BLaER1 (cell line): ENCODE measurements around the gene CPNE1.
A peak's percentile ranks its signal among the peaks of the same experiment; 100 is the strongest.

ENCODE experiments used
- H3K27ac ChIP-seq: shearing (Covaris generic); formaldehyde crosslinking; 2 replicates; pipeline ENCODE4 v1.8.1; 2022
- H3K27me3 ChIP-seq: shearing (Covaris generic); formaldehyde crosslinking; 2 replicates; pipeline ENCODE4 v1.8.1; 2022
- H3K36me3 ChIP-seq: shearing (Covaris generic); formaldehyde crosslinking; 2 replicates; pipeline ENCODE4 v1.8.1; 2022
- H3K4me1 ChIP-seq: shearing (Covaris generic); formaldehyde crosslinking; 2 replicates; pipeline ENCODE4 v1.8.1; 2022
- H3K4me2 ChIP-seq: shearing (Covaris generic); formaldehyde crosslinking; 2 replicates; pipeline ENCODE4 v1.8.1; 2022
- H3K4me3 ChIP-seq: shearing (Covaris generic); formaldehyde crosslinking; 2 replicates; pipeline ENCODE4 v1.8.1; 2022
- H3K9ac ChIP-seq: shearing (Covaris generic); formaldehyde crosslinking; 2 replicates; pipeline ENCODE4 v1.8.1; 2022
- H3K9me3 ChIP-seq: shearing (Covaris generic); formaldehyde crosslinking; 2 replicates; pipeline ENCODE4 v1.8.1; 2022
- H4K20me1 ChIP-seq: shearing (Covaris generic); formaldehyde crosslinking; 2 replicates; pipeline ENCODE4 v1.8.1; 2022
- Cebpa-rat ChIP-seq: shearing (Covaris generic); IDR thresholded peaks from 2 replicates; pipeline ENCODE4 v1.8.1; 2022

Gene CPNE1

DNA sequence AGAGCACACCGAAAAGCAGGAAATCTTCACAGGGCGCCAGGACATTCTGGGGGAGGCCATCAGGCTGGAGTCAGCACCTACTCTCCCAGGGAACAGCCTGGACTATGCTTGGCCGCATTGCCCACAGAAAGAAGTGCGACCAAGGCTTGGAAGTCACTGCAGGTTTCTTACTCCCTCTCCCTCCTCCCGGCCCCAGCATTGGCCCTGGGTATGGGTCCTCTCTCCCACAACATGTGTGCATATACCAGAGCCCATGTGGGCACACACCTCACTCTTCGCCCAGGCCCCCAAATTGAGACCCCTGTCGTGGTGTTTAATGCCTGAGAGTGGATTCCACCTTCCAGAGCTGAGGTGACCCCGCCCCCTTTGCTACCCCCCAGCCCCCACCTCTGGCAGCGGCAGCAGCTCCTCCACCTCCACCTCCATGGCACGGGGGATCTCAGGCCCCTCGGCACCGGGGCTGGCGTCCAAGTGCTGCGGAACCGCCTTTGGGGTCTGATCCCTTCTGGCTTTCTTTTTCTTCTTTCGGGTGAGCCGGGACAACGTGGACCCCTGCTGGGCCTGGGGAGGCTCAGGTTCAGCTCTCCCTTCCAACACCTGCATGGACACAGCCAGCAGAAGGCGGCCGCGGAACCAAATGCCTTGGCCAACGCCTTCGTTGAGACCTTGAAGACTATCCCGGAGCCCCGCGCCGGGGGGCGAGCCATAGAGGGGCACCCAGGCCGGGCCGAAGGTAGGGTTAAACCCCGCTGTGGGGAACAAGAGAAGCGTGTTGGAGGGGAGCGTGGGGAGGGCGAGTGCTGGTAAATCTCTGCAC is 64.3 kb downstream of the CPNE1 start:
- H3K9ac ChIP-seq: no peak overlapping the region
- no peak overlapping the region for H3K4me2 ChIP-seq
- peaks cover 38% of the 10 kb centered on the region for H3K27me3 ChIP-seq
- no peaks in the 10 kb centered on the region for H3K36me3 ChIP-seq
- TF ChIP-seq Cebpa-rat: no peak
- H3K9me3 ChIP-seq: peaks cover 6% of the 10 kb centered on the region; the same call in 1 of the 2 replicates
- H3K4me1 ChIP-seq: peaks cover 11% of the 10 kb centered on the region
- peaks cover 14% of the 10 kb centered on the region; the same call in 1 of the 2 replicates for H4K20me1 ChIP-seq
- peak overlapping the region; percentile 56 for H3K4me3 ChIP-seq
- H3K27ac ChIP-seq: no peak overlapping the region

DNA sequence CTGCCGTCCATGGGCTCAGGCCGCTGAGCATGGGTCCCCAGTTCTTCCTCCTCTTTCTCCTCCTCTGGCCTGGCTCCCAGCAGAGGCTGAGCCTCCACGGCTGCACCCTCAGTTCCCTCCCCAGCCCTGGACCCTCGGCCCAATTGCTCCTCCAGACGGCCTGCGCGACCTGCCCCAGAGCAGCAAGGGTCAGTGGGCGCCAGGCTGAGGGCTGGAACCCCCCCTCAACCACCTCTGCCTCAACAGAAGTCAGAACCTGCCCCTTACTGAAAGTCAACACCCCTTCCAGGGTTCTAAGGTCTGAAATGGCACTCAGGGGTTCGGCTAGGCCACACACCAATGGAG is 65.0 kb downstream of the CPNE1 start:
- no peak for TF ChIP-seq Cebpa-rat
- Histone ChIP-seq H3K27me3 (peaks cover 38% of the 10 kb centered on the region), H3K9ac (no peak overlapping the region), H3K27ac (no peak overlapping the region), H3K36me3 (no peaks in the 10 kb centered on the region), H3K4me2 (no peak overlapping the region), H3K9me3 (peaks cover 6% of the 10 kb centered on the region; the same call in 1 of the 2 replicates), H3K4me3 (no peak overlapping the region), H3K4me1 (peaks cover 11% of the 10 kb centered on the region), H4K20me1 (peaks cover 14% of the 10 kb centered on the region; the same call in 1 of the 2 replicates)

DNA sequence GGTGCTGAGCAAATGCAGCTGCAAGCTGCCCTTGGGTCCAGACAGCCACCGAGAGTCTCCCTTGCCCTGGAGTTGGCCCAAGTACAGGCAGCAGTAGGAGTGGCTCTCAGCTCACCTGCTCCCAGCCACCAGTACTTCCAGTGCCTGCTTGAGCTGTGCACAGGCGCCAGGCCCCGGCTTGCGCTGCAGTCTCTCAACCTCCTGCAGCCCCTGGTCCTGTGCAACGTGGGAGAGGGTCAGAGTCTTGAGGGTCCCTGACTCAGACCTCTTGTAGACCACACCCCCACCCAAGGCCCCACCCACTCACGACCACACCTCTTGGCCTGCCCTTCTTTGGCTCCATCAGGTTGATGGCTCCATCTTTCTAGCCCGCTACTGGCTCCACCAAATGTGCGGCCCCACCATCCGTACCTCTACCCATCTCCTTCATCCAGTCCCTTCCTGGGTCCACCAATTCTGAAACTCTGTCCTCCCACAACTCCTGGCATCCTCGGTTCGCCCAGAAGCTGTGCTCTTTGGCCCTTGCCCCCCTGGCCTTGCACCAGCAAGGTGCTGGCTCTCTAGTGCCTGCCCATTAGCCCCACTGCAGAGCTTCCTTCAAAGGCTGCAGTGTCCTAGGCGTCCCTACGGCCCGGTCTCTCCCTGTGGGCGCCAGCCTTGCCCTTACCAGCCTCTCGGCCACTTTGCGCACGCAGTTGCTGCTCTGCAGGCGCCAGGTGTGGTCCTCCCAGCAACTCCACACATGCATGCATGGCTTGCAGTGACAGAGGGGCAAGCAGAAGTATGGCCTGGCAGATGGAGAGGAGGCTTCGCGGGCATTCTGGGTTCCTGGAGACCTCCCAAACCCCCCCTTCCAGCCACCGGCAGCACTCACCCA is 65.6 kb downstream of the CPNE1 start:
- no peaks in the 10 kb centered on the region for H3K36me3 ChIP-seq
- peaks cover 38% of the 10 kb centered on the region for H3K27me3 ChIP-seq
- no peak overlapping the region for H3K4me3 ChIP-seq
- H4K20me1 ChIP-seq: peaks cover 14% of the 10 kb centered on the region; the same call in 1 of the 2 replicates
- no peak overlapping the region for H3K4me2 ChIP-seq
- TF ChIP-seq Cebpa-rat: no peak
- no peak overlapping the region for H3K9ac ChIP-seq
- peaks cover 6% of the 10 kb centered on the region; the same call in 1 of the 2 replicates for H3K9me3 ChIP-seq
- H3K27ac ChIP-seq: no peak overlapping the region
- peaks cover 11% of the 10 kb centered on the region for H3K4me1 ChIP-seq

DNA sequence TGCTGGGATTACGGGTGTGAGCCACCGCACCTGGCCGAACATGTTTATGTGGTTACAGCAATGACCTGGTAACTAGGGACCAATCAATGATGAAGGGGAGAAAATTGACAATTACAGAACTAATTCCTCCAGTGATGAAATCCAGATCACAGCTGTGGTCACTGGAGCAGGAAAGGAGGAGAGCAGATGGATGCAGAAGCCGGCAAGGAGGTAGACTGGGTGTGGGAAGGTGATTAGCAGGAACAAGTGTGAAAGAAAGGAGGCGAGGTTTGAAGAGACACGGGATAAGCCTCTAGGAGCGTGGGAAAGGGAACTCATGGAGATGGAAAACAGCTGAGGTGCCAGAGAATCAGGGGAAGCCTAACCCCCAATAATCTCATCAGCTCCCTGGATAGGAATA is 66.2 kb downstream of the CPNE1 start:
- H3K4me2 ChIP-seq: no peak overlapping the region
- H4K20me1 ChIP-seq: peaks cover 14% of the 10 kb centered on the region; the same call in 1 of the 2 replicates
- H3K9ac ChIP-seq: no peak overlapping the region
- peaks cover 11% of the 10 kb centered on the region for H3K4me1 ChIP-seq
- no peak overlapping the region for H3K4me3 ChIP-seq
- no peak for TF ChIP-seq Cebpa-rat
- no peak overlapping the region for H3K27ac ChIP-seq
- H3K36me3 ChIP-seq: no peaks in the 10 kb centered on the region
- peaks cover 6% of the 10 kb centered on the region; the same call in 1 of the 2 replicates for H3K9me3 ChIP-seq
- H3K27me3 ChIP-seq: peaks cover 38% of the 10 kb centered on the region

DNA sequence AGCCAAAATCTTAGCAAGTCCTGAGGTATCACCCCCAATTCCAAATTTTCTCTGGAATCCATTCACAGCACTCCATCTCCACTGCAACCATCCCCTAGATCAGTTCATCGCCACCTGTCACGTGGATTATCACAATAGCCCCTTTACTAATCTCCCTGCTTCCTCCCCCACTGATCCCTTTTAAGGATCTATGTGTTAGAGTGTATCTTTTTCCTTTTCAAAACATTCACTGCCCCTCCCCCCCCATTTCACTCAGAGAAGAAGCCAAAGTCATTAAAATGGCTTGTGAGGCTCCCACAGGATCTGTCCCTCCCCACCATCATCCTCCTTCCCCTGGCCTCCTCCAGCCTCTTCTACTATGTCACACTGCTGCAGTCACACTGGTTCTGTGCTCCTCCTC is 67.5 kb downstream of the CPNE1 start:
- Histone ChIP-seq H3K4me2 (no peak overlapping the region), H3K36me3 (no peaks in the 10 kb centered on the region)

DNA sequence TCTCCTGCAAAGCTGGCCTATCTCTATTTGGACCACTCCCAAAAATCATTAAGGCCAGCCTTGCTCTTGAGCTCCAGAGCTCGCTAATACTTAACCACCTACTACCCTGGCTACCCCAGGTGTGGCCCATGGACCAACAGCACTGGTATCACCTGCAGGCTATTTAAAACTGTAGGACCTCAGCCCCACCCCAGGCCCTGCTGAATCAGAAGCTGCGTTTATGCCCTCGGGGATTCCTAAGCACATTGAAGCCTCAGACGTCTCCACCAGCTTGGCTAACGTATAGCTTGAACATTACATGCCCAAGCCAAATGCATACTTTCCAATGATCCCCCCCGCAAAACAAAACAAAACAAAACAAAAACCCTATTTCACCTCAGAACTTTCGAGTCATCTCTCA is 68.8 kb downstream of the CPNE1 start:
- Histone ChIP-seq H3K9me3 (no peaks in the 10 kb centered on the region), H3K27ac (no peak overlapping the region), H3K9ac (no peak overlapping the region), H3K4me2 (no peak overlapping the region), H3K4me1 (peaks cover 12% of the 10 kb centered on the region), H3K27me3 (peaks cover 13% of the 10 kb centered on the region), H4K20me1 (0 out of 2 replicates have a peak, but pooled peaks cover 2% of the 10 kb centered on the region), H3K36me3 (no peaks in the 10 kb centered on the region), H3K4me3 (no peak overlapping the region)
- no peak for TF ChIP-seq Cebpa-rat

More for the DNA sequence above, 67.5 kb downstream of the CPNE1 start:
- Histone ChIP-seq H3K4me1 (peaks cover 17% of the 10 kb centered on the region), H3K27me3 (peaks cover 26% of the 10 kb centered on the region), H3K4me3 (no peak overlapping the region), H3K9ac (no peak overlapping the region), H4K20me1 (peaks cover 12% of the 10 kb centered on the region; the same call in 1 of the 2 replicates), H3K27ac (no peak overlapping the region), H3K9me3 (peaks cover 5% of the 10 kb centered on the region; the same call in 1 of the 2 replicates)
- TF ChIP-seq Cebpa-rat: no peak

DNA sequence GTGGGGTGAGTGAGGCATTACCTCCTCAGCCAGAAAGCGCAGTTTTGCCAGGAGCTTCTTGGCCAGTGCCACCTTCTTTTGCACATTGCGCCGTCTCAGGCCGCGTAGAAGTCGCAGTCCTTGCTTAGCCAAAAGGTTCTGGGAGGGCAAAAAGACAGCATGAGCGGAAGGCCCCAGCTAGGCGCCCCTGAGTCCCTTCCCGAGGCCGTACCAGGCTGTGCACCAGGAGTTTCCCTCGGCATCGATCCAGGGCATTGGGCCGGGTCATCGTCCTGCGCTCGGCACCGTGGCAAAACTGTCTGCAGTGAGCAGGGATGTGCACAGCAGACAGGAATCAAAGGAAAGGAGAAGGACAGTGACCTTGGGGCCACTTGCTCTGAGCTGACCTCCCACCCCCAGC is 69.2 kb downstream of the CPNE1 start:
- Histone ChIP-seq H3K4me1 (peaks cover 11% of the 10 kb centered on the region), H3K9me3 (no peaks in the 10 kb centered on the region), H3K27me3 (peaks cover 9% of the 10 kb centered on the region), H4K20me1 (no peaks in the 10 kb centered on the region), H3K36me3 (no peaks in the 10 kb centered on the region), H3K27ac (no peak overlapping the region), H3K4me3 (no peak overlapping the region), H3K9ac (no peak overlapping the region), H3K4me2 (no peak overlapping the region)
- no peak for TF ChIP-seq Cebpa-rat

DNA sequence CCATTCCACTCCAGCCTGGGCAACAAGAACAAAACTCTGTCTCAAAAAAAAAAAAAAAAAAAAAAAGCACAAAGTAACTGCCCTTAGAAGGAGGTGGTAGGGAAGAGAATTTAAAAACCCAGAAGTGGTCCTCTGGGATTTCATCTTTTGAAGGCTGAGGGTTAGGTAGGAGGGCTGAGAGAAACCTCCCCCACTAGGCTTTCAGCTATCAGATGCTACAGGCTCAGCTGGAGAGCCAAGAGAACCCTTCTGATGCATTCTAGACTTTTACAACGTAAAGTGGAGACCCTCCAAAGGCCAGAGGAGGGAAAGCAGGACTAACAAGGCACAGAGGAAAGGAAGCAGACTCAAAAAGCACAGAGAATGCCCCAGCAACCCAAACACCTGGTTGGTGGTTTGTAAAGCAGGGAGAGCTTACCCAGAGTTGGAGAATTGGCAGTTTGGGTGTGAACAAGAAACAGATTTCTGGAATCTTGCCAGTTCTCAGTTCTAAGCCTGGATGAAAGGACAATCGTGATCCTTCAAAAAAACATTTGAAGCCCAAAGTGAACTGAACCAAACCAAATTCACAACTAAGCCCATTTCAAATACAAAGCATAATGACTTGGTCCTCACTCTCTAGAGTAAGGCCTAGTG is 72.2 kb downstream of the CPNE1 start:
- H3K4me3 ChIP-seq: no peak overlapping the region
- H3K4me1 ChIP-seq: peaks cover 11% of the 10 kb centered on the region
- no peak overlapping the region for H3K27ac ChIP-seq
- no peaks in the 10 kb centered on the region for H3K27me3 ChIP-seq
- no peak overlapping the region for H3K9ac ChIP-seq
- no peak for TF ChIP-seq Cebpa-rat
- H4K20me1 ChIP-seq: no peaks in the 10 kb centered on the region
- H3K9me3 ChIP-seq: no peaks in the 10 kb centered on the region
- H3K36me3 ChIP-seq: no peaks in the 10 kb centered on the region
- H3K4me2 ChIP-seq: peak overlapping the region; percentile 7

DNA sequence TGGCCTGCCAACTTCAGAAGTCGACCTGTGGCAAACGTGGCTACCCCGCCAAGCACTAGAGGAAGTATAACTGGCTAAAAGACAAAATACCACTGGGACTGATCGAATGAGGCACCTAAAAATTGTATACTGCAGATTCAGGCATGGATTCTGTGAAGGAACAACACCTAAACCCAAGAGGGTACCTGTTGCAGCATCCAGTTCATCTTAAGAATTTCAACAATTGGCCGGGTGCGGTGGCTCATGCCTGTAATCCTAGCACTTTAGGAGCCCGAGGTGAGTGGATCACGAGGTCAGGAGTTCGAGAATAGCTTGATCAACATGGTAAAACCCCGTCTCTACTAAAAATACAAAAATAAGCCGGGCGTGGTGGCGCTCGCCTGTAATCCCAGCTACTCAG is 76.3 kb downstream of the CPNE1 start:
- H3K4me1 ChIP-seq: peaks cover 11% of the 10 kb centered on the region
- no peak overlapping the region for H3K4me3 ChIP-seq
- H3K27me3 ChIP-seq: no peaks in the 10 kb centered on the region
- no peak overlapping the region for H3K27ac ChIP-seq
- no peaks in the 10 kb centered on the region for H3K36me3 ChIP-seq
- no peak overlapping the region for H3K4me2 ChIP-seq
- H4K20me1 ChIP-seq: no peaks in the 10 kb centered on the region
- H3K9me3 ChIP-seq: no peaks in the 10 kb centered on the region
- H3K9ac ChIP-seq: no peak overlapping the region
- no peak for TF ChIP-seq Cebpa-rat
